WTC11 (cell line): ENCODE measurements around the gene CPN1. TPM values are rescaled to one million over a fixed set of nuclear protein-coding genes. Genes with fewer than 3 reads are reported as not detected.
"Not testable (repeated sequence)": the region's sequence is repeated elsewhere in the genome, so short reads cannot be mapped to it uniquely, and the experiment has no call there.

ENCODE experiments used
- ATAC-seq: fragments of 200-7000 bp; cut with Tn5 transposase; 2 replicates; pipeline ENCODE4 v1.10.0; 2021; ENCODE audit warnings: mild to moderate bottlenecking, moderate library complexity
- CTCF ChIA-PET: fragments of 300-600 bp; sonication (Branson Sonifier 250); formaldehyde crosslinking; loops from one replicate; lab custom pipeline; 2021; ENCODE audit warnings: antibody characterized with exemption; lab: Charles Lee
- POLR2A ChIA-PET: fragments of 350-600 bp; sonication (Branson Sonifier 250); formaldehyde crosslinking; loops from one replicate; lab custom pipeline; 2021; ENCODE audit warnings: antibody characterized with exemption; lab: Charles Lee
- DNase-seq: peaks from one replicate; pipeline ENCODE4 v3.0.0; 2021; ENCODE audit warnings: low spot score
- H3K27ac Mint-ChIP-seq: 2 replicates; pipeline ENCODE4 v1.8.0; 2021; ENCODE audit warnings: mixed read lengths
- H3K27me3 Mint-ChIP-seq: 2 replicates; pipeline ENCODE4 v1.8.0; 2021; ENCODE audit warnings: low read depth, mild to moderate bottlenecking, moderate library complexity, mixed read lengths
- H3K36me3 Mint-ChIP-seq: 2 replicates; pipeline ENCODE4 v1.8.0; 2021; ENCODE audit warnings: mixed read lengths
- H3K4me1 Mint-ChIP-seq: 2 replicates; pipeline ENCODE4 v1.8.0; 2022; ENCODE audit warnings: mixed read lengths
- H3K4me3 Mint-ChIP-seq: 2 replicates; pipeline ENCODE4 v1.8.0; 2021; ENCODE audit warnings: mild to moderate bottlenecking, moderate library complexity, mixed read lengths
- H3K9me3 Mint-ChIP-seq: 2 replicates; pipeline ENCODE4 v1.8.0; 2021; ENCODE audit warnings: mixed read lengths
- E2F1 ChIP-seq: sonication (generic); formaldehyde crosslinking; IDR thresholded peaks from 2 replicates; pipeline ENCODE4 v1.8.0; 2022; ENCODE audit warnings: mild to moderate bottlenecking, missing genetic modification reagents
- E2F5 ChIP-seq: sonication (generic); formaldehyde crosslinking; IDR thresholded peaks from 2 replicates; pipeline ENCODE4 v1.8.1; 2022; ENCODE audit warnings: mild to moderate bottlenecking, moderate library complexity, missing genetic modification reagents
- EMX1 ChIP-seq: fragments of 250-450 bp; sonication (Bioruptor Pico); IDR thresholded peaks from 2 replicates; pipeline ENCODE4 v1.8.0; 2021; ENCODE audit warnings: mild to moderate bottlenecking
- HMGA2 ChIP-seq: fragments of 250-450 bp; sonication (Bioruptor Pico); IDR thresholded peaks from 2 replicates; pipeline ENCODE4 v1.4.0; 2021; ENCODE audit warnings: mild to moderate bottlenecking, moderate library complexity
- MLX ChIP-seq: sonication (generic); formaldehyde crosslinking; IDR thresholded peaks from 2 replicates; pipeline ENCODE4 v1.8.1; 2023; ENCODE audit warnings: mild to moderate bottlenecking, missing genetic modification reagents, moderate library complexity
- MXD4 ChIP-seq: fragments of 250-450 bp; sonication (Bioruptor Pico); IDR thresholded peaks from 2 replicates; pipeline ENCODE4 v1.8.0; 2021; ENCODE audit warnings: mild to moderate bottlenecking, moderate library complexity, borderline replicate concordance
- PRDM15 ChIP-seq: sonication (generic); formaldehyde crosslinking; IDR thresholded peaks from 2 replicates; pipeline ENCODE4 v1.8.0; 2022; ENCODE audit warnings: missing genetic modification reagents
- SMAD4 ChIP-seq: sonication (generic); formaldehyde crosslinking; IDR thresholded peaks from 2 replicates; pipeline ENCODE4 v1.8.0; 2022; ENCODE audit warnings: mild to moderate bottlenecking, missing genetic modification reagents
- TEAD4 ChIP-seq: sonication (generic); formaldehyde crosslinking; IDR thresholded peaks from 2 replicates; pipeline ENCODE4 v1.8.0; 2022; ENCODE audit warnings: mild to moderate bottlenecking, missing genetic modification reagents
- USF2 ChIP-seq: sonication (generic); formaldehyde crosslinking; IDR thresholded peaks from 2 replicates; pipeline ENCODE4 v1.8.1; 2023; ENCODE audit warnings: mild to moderate bottlenecking, missing genetic modification reagents, moderate library complexity
- ZNF396 ChIP-seq: fragments of 250-450 bp; sonication (Bioruptor Pico); IDR thresholded peaks from 2 replicates; pipeline ENCODE4 v1.8.0; 2021; ENCODE audit warnings: mild to moderate bottlenecking, moderate library complexity, borderline replicate concordance
- ZNF423 ChIP-seq: fragments of 250-450 bp; sonication (Bioruptor Pico); IDR thresholded peaks from 2 replicates; pipeline ENCODE4 v2.1.2; 2022; ENCODE audit warnings: mild to moderate bottlenecking, moderate library complexity
- ZNF425 ChIP-seq: fragments of 250-450 bp; sonication (Bioruptor Pico); conservative IDR thresholded peaks from 2 replicates; pipeline ENCODE4 v1.9.0; 2021; ENCODE audit warnings: mild to moderate bottlenecking
- total RNA-seq: library from RNA; stranded (reverse); gene quantifications from 3 replicates; pipeline ENCODE4 v1.2.3, GENCODE V29; 2021

CPN1 gene
- total RNA-seq, 1 experiment from 2014 or later = 0.42 TPM

- no peaks in the 10 kb centered on the region for H3K9me3 Mint-ChIP-seq
- POLR2A ChIA-PET = no interaction called here
- no peak for TF ChIP-seq MLX
- TF ChIP-seq ZNF425 = no peak
- H3K36me3 Mint-ChIP-seq = no peaks in the 10 kb centered on the region
- CTCF ChIA-PET = interaction anchor here (1.2 kb wide), 1 partner anchor 34 kb away, joined by 3 read pairs; no protein-coding TSS in a partner anchor
- H3K4me1 Mint-ChIP-seq = peaks cover 8% of the 10 kb centered on the region
- ATAC-seq = no peak
- no peak for DNase-seq
- no peak overlapping the region for H3K27ac Mint-ChIP-seq
- H3K4me3 Mint-ChIP-seq = no peak overlapping the region
- peaks cover 12% of the 10 kb centered on the region for H3K27me3 Mint-ChIP-seq
Observed at GRCh38 chr10:100014071-100014762, 67.5 kb downstream of the CPN1 start.

GRCh38 chr10:100013621-100014020 is 68.0 kb downstream of the CPN1 start:
- ChIA-PET CTCF (interaction anchor here (1.1 to 1.2 kb wide), 2 partner anchors 32 to 35 kb away, joined by 3 read pairs; no protein-coding TSS in a partner anchor), POLR2A (no interaction called here)
- Mint-ChIP-seq H3K4me1 (peaks cover 14% of the 10 kb centered on the region), H3K27ac (no peak overlapping the region), H3K4me3 (no peak overlapping the region), H3K9me3 (no peaks in the 10 kb centered on the region), H3K27me3 (peaks cover 18% of the 10 kb centered on the region), H3K36me3 (no peaks in the 10 kb centered on the region)
- DNase-seq = no peak
- no peak for ATAC-seq
- TF ChIP-seq TEAD4 (CRISPR knock-in tag) (no peak), ZNF423 (CRISPR knock-in tag) (no peak), MXD4 (CRISPR knock-in tag) (no peak), SMAD4 (CRISPR knock-in tag) (no peak), E2F1 (CRISPR knock-in tag) (no peak), EMX1 (CRISPR knock-in tag) (no peak), PRDM15 (CRISPR knock-in tag) (no peak), USF2 (CRISPR knock-in tag) (no peak), HMGA2 (CRISPR knock-in tag) (no peak), ZNF396 (CRISPR knock-in tag) (no peak), E2F5 (CRISPR knock-in tag) (no peak)

- H3K36me3 Mint-ChIP-seq, H3K27ac Mint-ChIP-seq, POLR2A ChIA-PET, DNase-seq, H3K9me3 Mint-ChIP-seq, ATAC-seq, H3K4me3 Mint-ChIP-seq: not testable (repeated sequence)
- Mint-ChIP-seq H3K4me1 (peaks cover 27% of the 10 kb centered on the region), H3K27me3 (peaks cover 21% of the 10 kb centered on the region)
- CTCF ChIA-PET = interaction anchor here (1.5 kb wide), 1 partner anchor 98 kb away, joined by 5 read pairs; no protein-coding TSS in a partner anchor
Observed at GRCh38 chr10:100011906-100012305, 69.8 kb downstream of the CPN1 start.
